ENCODE data around the gene GPR22. TPM values are rescaled to one million over a fixed set of nuclear protein-coding genes. Genes with fewer than 3 reads are reported as not detected.

Gene GPR22
- 0.11 TPM for polyA plus RNA-seq (ENCODE audit: insufficient read length)

DNA sequence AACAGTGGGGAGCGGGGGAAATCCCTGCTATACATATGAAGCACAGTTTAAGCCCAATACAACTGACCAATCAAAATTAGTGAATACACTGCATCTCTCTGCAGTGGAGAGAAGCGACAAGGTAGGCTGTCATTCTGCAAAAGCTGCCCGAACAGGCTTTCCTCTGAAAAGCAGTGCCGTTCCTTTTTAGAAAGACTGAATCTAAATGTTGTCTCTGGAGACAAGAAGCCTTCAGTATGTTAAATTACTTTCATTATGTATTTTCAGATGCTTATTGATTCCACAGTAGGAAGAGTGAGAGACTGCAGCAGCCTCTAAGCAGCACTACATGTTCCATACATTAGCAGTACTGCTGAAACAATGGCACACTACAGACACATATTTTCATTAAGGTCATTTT lies at the start of gene GPR22:
Gene GPR22, plus strand, starts transcription at position 129 of the 400 bp plus-strand sequence. CDS start 4,004 bp downstream, outside the sequence.
- DNase-seq (ENCODE audit: low read depth) = no peak

DNA sequence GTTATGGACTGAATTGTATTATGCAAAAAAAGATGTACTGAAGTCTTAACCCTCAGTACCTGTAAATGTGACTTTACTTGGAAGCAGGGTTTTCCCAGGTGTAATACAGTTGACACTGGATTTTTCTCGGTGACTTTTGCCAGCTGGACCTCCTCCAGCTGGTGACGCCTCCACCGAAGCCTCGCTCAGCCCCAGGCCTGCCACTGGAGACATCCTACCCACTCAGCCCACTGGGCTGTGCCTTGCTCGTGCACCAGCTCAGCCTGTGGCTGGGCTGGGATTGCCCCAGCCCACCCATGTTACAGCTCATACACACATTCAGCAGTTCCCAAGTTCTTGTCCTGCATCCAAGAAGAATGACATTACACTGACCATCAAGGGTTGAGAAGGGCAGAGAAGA lies 42.4 kb upstream of the GPR22 start:
- DNase-seq (ENCODE audit: low read depth) = no peak

- no peak for DNase-seq (ENCODE audit: low read depth)
Observed at GRCh38 chr7:107428642-107429041, 41.2 kb upstream of the GPR22 start.

GRCh38 chr7:107430057-107430456 lies 39.8 kb upstream of the GPR22 start:
- no peak for DNase-seq (ENCODE audit: low read depth)

GRCh38 chr7:107432261-107432660 lies 37.6 kb upstream of the GPR22 start:
- no peak for DNase-seq (ENCODE audit: low read depth)

DNA sequence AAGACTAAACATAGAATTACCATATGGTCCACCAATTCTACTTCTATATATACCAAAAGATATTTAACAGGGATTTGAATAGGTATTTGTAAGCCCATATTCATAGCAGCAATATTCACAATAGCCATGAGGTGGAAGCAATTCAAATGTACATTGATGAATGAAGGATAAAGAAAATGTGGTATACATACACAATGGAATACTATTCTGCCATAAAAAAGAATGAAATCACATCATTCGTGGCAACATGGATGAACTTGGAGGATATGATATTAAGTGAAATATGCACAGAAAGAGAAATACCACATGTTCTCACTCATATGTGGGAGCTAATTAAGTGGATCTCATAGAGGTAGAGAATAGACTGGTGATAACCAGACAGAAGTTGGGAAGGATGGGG lies 34.1 kb upstream of the GPR22 start:
- DNase-seq (ENCODE audit: low read depth) = no peak

DNA sequence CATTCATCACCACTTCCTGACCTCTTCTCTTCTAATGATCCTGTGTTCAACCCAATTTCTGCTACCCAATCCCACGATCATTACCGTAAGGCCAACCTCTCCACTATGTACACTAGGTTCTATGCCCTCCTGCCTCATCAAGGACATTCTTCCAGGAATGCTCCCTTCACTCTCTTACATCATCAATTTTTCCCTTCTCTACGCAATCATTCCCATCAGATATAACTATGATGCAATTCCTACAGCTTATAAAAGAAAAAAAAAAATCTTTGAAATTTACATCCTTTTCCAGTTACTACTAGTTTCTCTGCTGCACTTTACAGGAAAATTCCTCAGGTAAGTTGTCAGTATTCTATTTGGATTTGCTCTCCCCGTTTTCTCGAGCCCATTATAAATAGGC lies 30.8 kb upstream of the GPR22 start:
- DNase-seq (ENCODE audit: low read depth) = no peak

- no peak for DNase-seq (ENCODE audit: low read depth)
Observed at GRCh38 chr7:107441581-107442422, 28.1 kb upstream of the GPR22 start.

- no peak for DNase-seq (ENCODE audit: low read depth)
Observed at GRCh38 chr7:107442678-107443077, 27.2 kb upstream of the GPR22 start.

GRCh38 chr7:107446531-107446930 lies 23.3 kb upstream of the GPR22 start:
- no peak for DNase-seq (ENCODE audit: low read depth)

- DNase-seq (ENCODE audit: low read depth) = no peak
Observed at GRCh38 chr7:107446988-107447387, 22.9 kb upstream of the GPR22 start.

DNA sequence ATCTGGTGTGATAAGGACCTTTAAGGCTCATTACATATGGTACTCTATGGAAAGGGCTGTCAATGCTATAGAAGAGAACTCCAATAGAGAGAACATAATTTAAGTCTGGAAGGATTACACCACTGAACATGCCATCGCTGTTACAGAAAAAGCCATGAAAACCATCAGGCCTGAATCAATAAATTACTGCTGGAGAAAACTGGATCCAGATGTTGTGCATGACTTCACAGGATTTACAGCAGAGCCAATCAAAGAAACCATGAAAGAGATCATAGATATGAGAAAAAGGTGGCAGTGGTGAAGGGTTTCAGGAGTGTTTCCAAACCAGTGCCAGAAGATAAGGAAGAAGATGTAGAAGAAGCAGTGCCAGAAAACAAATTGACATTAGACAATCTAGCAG lies 18.9 kb upstream of the GPR22 start:
- no peak for DNase-seq (ENCODE audit: low read depth)

- no peak for DNase-seq (ENCODE audit: low read depth)
Observed at GRCh38 chr7:107453388-107453787, 16.5 kb upstream of the GPR22 start.

DNA sequence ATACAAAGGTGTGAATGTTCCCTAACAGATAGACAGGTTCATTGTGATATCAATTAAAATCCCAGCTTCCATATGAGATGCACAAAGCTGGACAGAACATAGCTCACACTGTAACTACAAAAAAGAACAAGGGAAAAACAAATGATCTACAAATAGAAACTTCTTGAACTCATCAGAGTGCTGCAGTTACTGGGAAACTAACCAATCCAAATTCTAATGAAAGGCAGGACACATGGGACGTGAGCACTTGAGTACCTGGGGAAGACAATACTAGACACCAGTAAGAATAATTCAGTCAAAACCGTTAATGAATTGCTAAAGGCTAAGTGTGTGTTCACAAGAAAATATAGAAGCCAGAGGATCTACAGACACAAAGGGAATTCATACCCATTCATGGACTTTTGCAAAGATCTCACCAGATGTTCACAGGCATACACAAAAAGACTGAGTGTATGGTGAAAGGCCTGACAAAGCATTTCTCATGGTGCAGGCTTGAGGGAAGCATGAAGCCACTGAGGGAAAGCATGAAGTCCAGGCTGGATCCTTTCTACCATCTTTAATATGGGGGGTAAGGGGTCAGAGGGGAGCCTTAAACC lies 7.8 kb upstream of the GPR22 start:
- DNase-seq (ENCODE audit: low read depth) = no peak

- peak; percentile 9 for DNase-seq (ENCODE audit: low read depth)
Observed at GRCh38 chr7:107463139-107464078, 6.4 kb upstream of the GPR22 start.

DNA sequence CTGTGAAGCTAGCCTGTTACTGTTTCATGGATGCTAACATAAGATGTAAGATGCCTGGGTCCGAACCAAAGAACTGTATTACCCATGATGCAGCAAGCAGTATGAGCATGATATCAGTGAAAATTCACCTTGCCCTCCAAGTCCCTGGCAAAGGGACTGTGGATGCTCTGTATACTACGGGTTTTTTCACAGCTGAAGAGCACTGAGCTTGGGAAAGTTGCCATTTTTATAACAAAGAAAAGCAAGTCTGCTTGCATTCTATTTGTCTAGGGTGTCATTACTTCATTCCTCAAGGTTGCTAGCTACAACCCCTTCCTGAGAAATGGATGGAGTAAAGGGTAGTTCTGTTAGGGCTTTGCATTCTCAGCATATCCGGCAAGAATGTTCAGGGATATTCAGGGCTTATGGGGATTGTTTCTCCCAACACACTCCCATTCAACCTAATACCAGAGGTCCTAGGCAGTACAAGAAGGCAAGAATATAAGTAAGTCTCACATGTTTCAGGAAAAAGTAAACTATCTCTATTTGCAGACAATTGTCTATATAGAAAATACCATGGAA lies 5.1 kb upstream of the GPR22 start:
- no peak for DNase-seq (ENCODE audit: low read depth)

- no peak for DNase-seq (ENCODE audit: low read depth)
Observed at GRCh38 chr7:107467972-107468371, 1.9 kb upstream of the GPR22 start.

DNA sequence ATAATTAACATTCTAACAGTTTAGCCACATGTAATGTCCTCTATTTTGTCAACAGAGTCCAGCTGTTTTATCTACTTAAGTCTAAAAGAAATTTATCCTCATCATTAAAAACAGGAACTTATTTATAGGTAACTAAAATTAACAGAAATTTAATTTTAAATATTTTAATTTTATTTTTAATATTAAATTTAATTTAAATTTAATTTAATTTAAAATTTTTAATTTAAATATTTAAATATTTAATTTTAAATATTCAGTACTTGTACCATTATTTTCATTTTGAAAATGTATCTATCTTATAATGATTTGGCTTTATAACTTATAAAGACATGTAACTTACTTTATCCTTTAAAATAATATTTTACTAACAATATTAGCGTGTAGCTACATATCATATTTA lies 1.0 kb upstream of the GPR22 start:
- no peak for DNase-seq (ENCODE audit: low read depth)

DNA sequence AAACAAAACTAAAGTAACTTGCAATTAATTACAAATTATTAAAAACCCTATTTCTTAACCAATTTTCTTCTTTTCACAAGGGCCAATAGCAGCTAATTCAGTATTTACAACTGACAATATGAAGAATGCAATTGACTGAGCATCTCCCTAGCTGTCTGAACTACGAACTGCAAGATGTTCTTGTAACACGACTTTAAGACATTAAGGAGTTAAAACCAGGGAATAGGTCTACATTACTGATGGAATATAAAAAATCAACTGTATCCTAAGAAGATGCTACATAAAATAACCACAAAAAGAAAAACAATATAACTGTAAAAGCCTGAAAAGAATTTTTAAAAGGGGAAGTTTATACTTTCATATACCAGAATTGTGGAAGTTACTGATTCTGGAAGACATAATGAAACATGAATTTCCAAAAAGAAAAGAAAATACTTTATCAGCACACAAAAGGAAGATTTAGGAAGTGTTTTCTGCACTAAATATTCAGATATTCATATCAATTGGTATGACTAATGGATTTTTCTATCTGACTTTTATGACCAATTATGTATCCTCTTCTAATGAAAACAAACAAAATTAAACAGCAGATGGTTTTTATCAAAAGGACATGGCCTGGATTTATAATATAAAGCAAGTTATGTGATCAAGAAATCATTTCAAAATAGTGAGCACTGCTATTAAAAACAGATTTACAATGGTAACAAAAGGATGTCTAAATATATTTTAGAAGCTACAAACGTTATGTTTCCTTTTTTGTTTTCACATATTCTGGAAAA lies 1.6 kb downstream of the GPR22 start:
- no peak for DNase-seq (ENCODE audit: low read depth)

DNA sequence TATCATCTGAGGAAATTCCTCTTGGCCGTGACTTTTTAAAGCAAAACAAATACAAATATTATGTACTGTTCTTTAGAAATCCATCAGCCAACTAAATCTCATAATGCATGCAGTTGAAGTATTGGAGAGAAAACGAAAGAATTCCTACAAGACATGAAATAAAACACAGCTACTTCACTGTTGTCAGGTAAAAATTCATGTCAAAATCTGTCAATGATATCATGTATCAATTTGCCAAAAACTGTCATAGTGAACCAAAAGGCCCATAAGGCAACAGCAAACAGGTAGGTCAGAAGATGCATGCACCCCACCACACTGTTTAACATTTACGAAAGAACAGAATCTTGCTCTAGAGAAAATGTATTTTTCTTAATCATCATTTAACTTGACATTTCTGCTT lies 2.3 kb downstream of the GPR22 start:
- no peak for DNase-seq (ENCODE audit: low read depth)

- DNase-seq (ENCODE audit: low read depth) = no peak
Observed at GRCh38 chr7:107474104-107474521, 4.3 kb downstream of the GPR22 start.

Data from forelimb muscle (tissue), 1 donor.